H1 (cell line): ENCODE measurements around the gene CD58. TPM values are rescaled to one million over a fixed set of nuclear protein-coding genes. Genes with fewer than 3 reads are reported as not detected.

Source experiments
- CTCF ChIA-PET: fragments of 300-600 bp; sonication (Branson Sonifier 250); formaldehyde crosslinking; loops from one replicate; lab custom pipeline; 2021; ENCODE audit not compliant: partially characterized antibody; lab: Charles Lee
- POLR2A ChIA-PET: fragments of 300-600 bp; sonication (Branson Sonifier 250); formaldehyde crosslinking; loops from one replicate; lab custom pipeline; 2021; ENCODE audit warnings: inconsistent platforms; ENCODE audit not compliant: partially characterized antibody; lab: Charles Lee
- DNase-seq, 2 experiments: peaks; one replicate each; pipeline versions ENCODE4 v3.0.0 to v3.0.0-alpha.2; 2010 to 2022; ENCODE audit warnings: low spot score in 2 of 2, low read depth in 1 of 2, mixed read lengths in 1 of 2
- FAIRE-seq: peaks from 2 replicates; lab custom pipeline; 2011; peaks lifted over from hg19 to GRCh38; lab: Jason Lieb, UNC
- H2AFZ ChIP-seq: 2 replicates; pipeline ENCODE4 v1.8.1; 2012; ENCODE audit warnings: low read length, inconsistent platforms
- H2AK5ac ChIP-seq: 2 replicates; pipeline ENCODE4 v1.6.1; 2013; ENCODE audit warnings: low read depth, low read length
- H2BK120ac ChIP-seq: replicated peaks from 2 replicates; pipeline ENCODE3; 2013; ENCODE audit warnings: low read depth, low read length, inconsistent platforms
- H2BK12ac ChIP-seq: 2 replicates; pipeline ENCODE4 v1.6.1; 2013; ENCODE audit warnings: low read depth, low read length
- H2BK15ac ChIP-seq: 2 replicates; pipeline ENCODE4 v1.6.1; 2013; ENCODE audit warnings: low read length
- H2BK20ac ChIP-seq: 2 replicates; pipeline ENCODE4 v1.6.1; 2013; ENCODE audit warnings: low read length
- H2BK5ac ChIP-seq: 2 replicates; pipeline ENCODE4 v1.6.1; 2013; ENCODE audit warnings: low read depth, low read length
- H3K14ac ChIP-seq: 2 replicates; pipeline ENCODE4 v1.6.1; 2013; ENCODE audit warnings: inconsistent platforms; ENCODE audit not compliant: insufficient read length
- H3K18ac ChIP-seq: 2 replicates; pipeline ENCODE4 v1.6.1; 2013; ENCODE audit warnings: low read length; ENCODE audit errors: extremely low read depth
- H3K23ac ChIP-seq: 2 replicates; pipeline ENCODE4 v1.6.1; 2013; ENCODE audit warnings: inconsistent platforms; ENCODE audit not compliant: insufficient read length
- H3K23me2 ChIP-seq: 2 replicates; pipeline ENCODE4 v1.6.1; 2013; ENCODE audit warnings: low read depth, low read length
- H3K27ac ChIP-seq: 2 replicates; pipeline ENCODE4 v1.6.1; 2011; ENCODE audit warnings: low read depth, low read length, inconsistent platforms
- H3K27me3 ChIP-seq, 4 experiments: replicated peaks in 1 of 4; 1 replicate in 1 of 4; 2 replicates in 3 of 4; pipeline versions ENCODE4 v1.6.1 to v1.8.1; 2011 to 2013; ENCODE audit warnings: low read length in 3 of 4, mild to moderate bottlenecking in 3 of 4, inconsistent platforms in 2 of 4, mixed read lengths in 2 of 4, moderate library complexity in 1 of 4; ENCODE audit not compliant: control insufficient read depth in 3 of 4, insufficient read depth in 3 of 4; ENCODE audit errors: extremely low read depth in 1 of 4
- H3K36me3 ChIP-seq, 4 experiments: 2 replicates each; pipeline versions ENCODE4 v1.6.1 to v1.8.1; 2011 to 2013; ENCODE audit warnings: mild to moderate bottlenecking in 4 of 4, low read length in 3 of 4, moderate library complexity in 2 of 4, control low read depth in 1 of 4, inconsistent platforms in 1 of 4; ENCODE audit not compliant: insufficient read depth in 4 of 4, control insufficient read depth in 2 of 4
- H3K4ac ChIP-seq: replicated peaks from 2 replicates; pipeline ENCODE3; 2013; ENCODE audit warnings: low read length, low read depth, mixed read lengths, inconsistent platforms; ENCODE audit not compliant: insufficient read length
- H3K4me1 ChIP-seq, 4 experiments: replicated peaks in 1 of 4; 1 replicate in 1 of 4; 2 replicates in 3 of 4; pipeline versions ENCODE4 v1.6.1 to v1.8.1; 2011 to 2013; ENCODE audit warnings: low read length in 3 of 4, inconsistent platforms in 2 of 4, mixed read lengths in 1 of 4; ENCODE audit not compliant: insufficient read depth in 4 of 4, control insufficient read depth in 3 of 4
- H3K4me2 ChIP-seq, 2 experiments: 2 replicates each; pipeline versions ENCODE4 v1.6.1 to v1.8.1; 2011 to 2013; ENCODE audit warnings: low read depth in 2 of 2, low read length in 2 of 2, control low read depth in 1 of 2, inconsistent platforms in 1 of 2, mild to moderate bottlenecking in 1 of 2; ENCODE audit not compliant: insufficient read depth in 1 of 2
- H3K4me3 ChIP-seq, 4 experiments: fragments of 200-600, 300-600 bp in 1 of 4; sonication (generic), shearing (Covaris generic), sonication (Bioruptor Twin) in 1 of 4; 2 replicates each; pipeline versions ENCODE4 v1.5.1 to v1.8.1; 2011 to 2016; ENCODE audit warnings: low read length in 4 of 4, low read depth in 3 of 4, control low read depth in 2 of 4, inconsistent platforms in 2 of 4, mild to moderate bottlenecking in 2 of 4, mixed read lengths in 1 of 4, moderate library complexity in 1 of 4; ENCODE audit not compliant: insufficient read depth in 2 of 4; ENCODE audit errors: extremely low read depth in 1 of 4
- H3K56ac ChIP-seq: replicated peaks from 2 replicates; pipeline ENCODE3; 2013; ENCODE audit warnings: low read depth, mild to moderate bottlenecking, mixed read lengths, low read length, inconsistent platforms; ENCODE audit not compliant: insufficient read length
- H3K79me1 ChIP-seq: 2 replicates; pipeline ENCODE4 v1.6.1; 2013; ENCODE audit warnings: low read depth, low read length, control low read depth
- H3K79me2 ChIP-seq, 2 experiments: 2 replicates each; pipeline versions ENCODE4 v1.6.1 to v1.8.1; 2012 to 2013; ENCODE audit warnings: low read length in 2 of 2, mild to moderate bottlenecking in 2 of 2, inconsistent platforms in 1 of 2; ENCODE audit not compliant: insufficient read depth in 2 of 2, control insufficient read depth in 1 of 2
- H3K9ac ChIP-seq, 4 experiments: replicated peaks in 1 of 4; 1 replicate in 1 of 4; 2 replicates in 3 of 4; pipeline versions ENCODE4 v1.6.1 to v1.8.1; 2011 to 2013; ENCODE audit warnings: low read depth in 3 of 4, low read length in 3 of 4, control low read depth in 2 of 4, mild to moderate bottlenecking in 2 of 4, moderate library complexity in 2 of 4, inconsistent platforms in 1 of 4; ENCODE audit errors: extremely low read depth in 1 of 4
- H3K9me3 ChIP-seq, 2 experiments: 2 replicates each; pipeline versions ENCODE4 v1.6.1 to v1.8.1; 2012 to 2013; ENCODE audit warnings: mild to moderate bottlenecking in 2 of 2, moderate library complexity in 2 of 2, control low read depth in 1 of 2, inconsistent platforms in 1 of 2, low read depth in 1 of 2, low read length in 1 of 2, mixed read lengths in 1 of 2; ENCODE audit not compliant: insufficient read depth in 2 of 2
- H4K20me1 ChIP-seq, 2 experiments: replicated peaks in 1 of 2; 2 replicates each; pipeline versions ENCODE3 to v1.8.1; 2011 to 2013; ENCODE audit warnings: inconsistent platforms in 2 of 2, low read length in 2 of 2, mild to moderate bottlenecking in 1 of 2; ENCODE audit not compliant: insufficient read depth in 2 of 2, control insufficient read depth in 1 of 2
- H4K5ac ChIP-seq: 2 replicates; pipeline ENCODE4 v1.6.1; 2013; ENCODE audit warnings: low read length, low read depth, mixed read lengths, inconsistent platforms; ENCODE audit not compliant: insufficient read length
- H4K8ac ChIP-seq: 2 replicates; pipeline ENCODE4 v1.8.0; 2013; ENCODE audit warnings: mild to moderate bottlenecking, moderate library complexity, low read length, inconsistent platforms; ENCODE audit not compliant: insufficient read depth; ENCODE audit errors: extremely low read depth
- H4K91ac ChIP-seq: replicated peaks from 2 replicates; pipeline ENCODE3; 2013; ENCODE audit warnings: low read length, mixed read lengths, inconsistent platforms; ENCODE audit not compliant: insufficient read length
- HDAC6 ChIP-seq: IDR thresholded peaks from one replicate; pipeline ENCODE4 v1.7.1; 2012; ENCODE audit warnings: low read depth, mild to moderate bottlenecking, inconsistent platforms, low read length, moderate library complexity
- JUN ChIP-seq: IDR thresholded peaks from 2 replicates; pipeline ENCODE4 v1.6.1; 2011; ENCODE audit warnings: low read depth, mild to moderate bottlenecking, improper control_type of control experiment, low read length
- POLR2AphosphoS5 ChIP-seq: IDR thresholded peaks from 2 replicates; pipeline ENCODE4 v1.6.1; 2011; ENCODE audit warnings: low read depth, low read length
- RAD21 ChIP-seq, 2 experiments: IDR thresholded peaks in 1 of 2; conservative IDR thresholded peaks in 1 of 2; 2 replicates each; pipeline ENCODE4 v1.6.1; 2011; ENCODE audit warnings: low read depth in 2 of 2, low read length in 2 of 2, improper control_type of control experiment in 1 of 2, inconsistent platforms in 1 of 2, mild to moderate bottlenecking in 1 of 2, moderate library complexity in 1 of 2
- RNF2 ChIP-seq: fragments of 200-900, 300-1000 bp; sonication (generic); IDR thresholded peaks from 2 replicates; pipeline ENCODE4 v1.7.1; 2016; ENCODE audit warnings: borderline replicate concordance, low read depth, mild to moderate bottlenecking, antibody characterized with exemption, low read length; ENCODE audit not compliant: poor library complexity, severe bottlenecking; ENCODE audit errors: missing control alignments
- SAP30 ChIP-seq: fragments of 300-600 bp; sonication (generic); IDR thresholded peaks from 2 replicates; pipeline ENCODE4 v1.7.1; 2012; ENCODE audit warnings: low read length, moderate library complexity, mild to moderate bottlenecking, inconsistent platforms; ENCODE audit not compliant: insufficient read depth, insufficient replicate concordance
- WGBS, 2 experiments: shearing (Covaris generic) in 1 of 2; methylation state at CpG; one replicate each; pipeline versions ENCODE4 v1.1.6 to v1.1.7; 2013 to 2015; ENCODE audit warnings: low lambda C conversion rate in 2 of 2, mixed read lengths in 2 of 2, inconsistent platforms in 1 of 2, low coverage in 1 of 2, missing lambda C conversion rate in 1 of 2; ENCODE audit not compliant: insufficient replicate concordance in 2 of 2, insufficient coverage in 1 of 2, insufficient read length in 1 of 2; ENCODE audit errors: extremely low coverage in 1 of 2, missing lambda C conversion rate in 1 of 2; 5-methylcytosine and 5-hydroxymethylcytosine counted together
- polyA plus RNA-seq, 7 experiments: library from polyadenylated mRNA; depleted of rRNA in 3 of 7; stranded (reverse) in 5 of 7; unstranded in 2 of 7; fragments of >200 nt in 5 of 7; fragments of 200-250 nt in 2 of 7; gene quantifications; 1 replicate in 5 of 7; 2 replicates in 1 of 7; 4 replicates in 1 of 7; pipeline versions ENCODE4 v1.2.1 to v1.2.3, GENCODE V29; 2011 to 2013; ENCODE audit warnings: missing spikeins in 2 of 7, mixed read lengths in 2 of 7
- total RNA-seq: library from RNA; stranded (reverse); fragmentation: NEBNext Ultra II Directional; extraction: Animal tissue kit (Norgen Biotek cat#: 25700); gene quantifications from 2 replicates; pipeline ENCODE4 v1.2.1, GENCODE V29; 2021
- TF ChIP-seq, protein P1 (sequence below): IDR thresholded peaks from 2 replicates; pipeline ENCODE4 v1.6.1; 2011; ENCODE audit warnings: low read length, improper control_type of control experiment

The CD58 gene
- total and polyA plus RNA-seq, 2 of the 8 experiments (the other 6 are each of a cell fraction or from before 2014, with no cell fraction given): 5.3 to 5.5 TPM

- Histone ChIP-seq H3K36me3 (no peaks in the 10 kb centered on the region), H2AFZ (no peak overlapping the region), H3K27me3 (no peaks in the 10 kb centered on the region; a peak in 1 of 7 replicates), H3K9ac (no peak overlapping the region), H3K27ac (no peak overlapping the region), H4K5ac (no peak overlapping the region), H3K18ac (no peak overlapping the region), H2BK5ac (no peak overlapping the region), H2BK120ac (no peak overlapping the region), H3K79me2 (no peaks in the 10 kb centered on the region), H3K9me3 (no peaks in the 10 kb centered on the region), H4K20me1 (no peaks in the 10 kb centered on the region), H4K91ac (no peak overlapping the region), H2BK20ac (no peak overlapping the region), H2BK12ac (no peak overlapping the region), H3K4me1 (no peaks in the 10 kb centered on the region; a peak in 1 of 7 replicates), H3K23ac (no peak overlapping the region), H2AK5ac (no peak overlapping the region), H3K56ac (no peak overlapping the region), H3K79me1 (no peaks in the 10 kb centered on the region), H3K4ac (no peak overlapping the region), H3K4me3 (no peak overlapping the region), H2BK15ac (no peak overlapping the region), H3K14ac (no peak overlapping the region), H3K4me2 (no peak overlapping the region), H4K8ac (no peak overlapping the region), H3K23me2 (no peaks in the 10 kb centered on the region)
- TF ChIP-seq SAP30: no peak
- no peak for TF ChIP-seq HDAC6
- no peak for TF ChIP-seq RNF2
- no peak for TF ChIP-seq POLR2AphosphoS5
- no peak for TF ChIP-seq RAD21 (IDR thresholded peaks at IDR 0.05 in 1 of 2, conservative IDR thresholded peaks at IDR 0.05 in 1 of 2; ENCODE audit: low read depth in 2 of 2, low read length in 2 of 2)
- no peak for TF ChIP-seq JUN
- TF ChIP-seq, protein P1, sequence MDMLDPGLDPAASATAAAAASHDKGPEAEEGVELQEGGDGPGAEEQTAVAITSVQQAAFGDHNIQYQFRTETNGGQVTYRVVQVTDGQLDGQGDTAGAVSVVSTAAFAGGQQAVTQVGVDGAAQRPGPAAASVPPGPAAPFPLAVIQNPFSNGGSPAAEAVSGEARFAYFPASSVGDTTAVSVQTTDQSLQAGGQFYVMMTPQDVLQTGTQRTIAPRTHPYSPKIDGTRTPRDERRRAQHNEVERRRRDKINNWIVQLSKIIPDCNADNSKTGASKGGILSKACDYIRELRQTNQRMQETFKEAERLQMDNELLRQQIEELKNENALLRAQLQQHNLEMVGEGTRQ: no peak
- 67% methylated on average over 1 of the region's 1 CpG; no CpG with 5 or more reads in 1 of the 2 experiments for WGBS, 2 experiments
- ChIA-PET CTCF (interaction anchor here (0.5 to 10.7 kb wide), 9 partner anchors 11 to 681 kb away, joined by 3 to 116 read pairs (median 3); no protein-coding TSS in a partner anchor), POLR2A (no interaction called here)
- no peak for DNase-seq
- FAIRE-seq: no peak
Measured at GRCh38 chr1:116487583-116487982, 83.2 kb downstream of the CD58 start.
